SK-N-SH (cell line): Measurements from ENCODE around the gene PPIF. TPM values are rescaled to one million over a fixed set of nuclear protein-coding genes. Genes with fewer than 3 reads are reported as not detected.

ENCODE experiments used
- CTCF ChIA-PET: fragments of 300-600, 350-600 bp; formaldehyde crosslinking; extraction: SDS; loops from one replicate; lab custom pipeline; 2021; lab: Yijun Ruan, JAX
- POLR2A ChIA-PET: fragments of 350-600 bp; sonication (Branson Sonifier 250); formaldehyde crosslinking; extraction: SDS; loops from one replicate; lab custom pipeline; 2020; ENCODE audit warnings: antibody characterized with exemption, inconsistent platforms; lab: Yijun Ruan, JAX
- DNase-seq: peaks from one replicate; pipeline ENCODE4 v3.0.0; 2012
- H2AFZ ChIP-seq: fragments of 200-600 bp; sonication (generic); 2 replicates; pipeline ENCODE4 v1.8.1; 2016; ENCODE audit warnings: antibody characterized with exemption, mild to moderate bottlenecking, low read depth
- H3F3A ChIP-seq: fragments of 200-600 bp; sonication (generic); replicated peaks from 2 replicates; pipeline ENCODE3; 2016; ENCODE audit warnings: antibody characterized with exemption, mild to moderate bottlenecking; ENCODE audit not compliant: insufficient read depth
- H3K27ac ChIP-seq, 2 experiments: fragments of 200-500 bp in 1 of 2; fragments of 200-600 bp in 1 of 2; sonication (Bioruptor generic) in 1 of 2; sonication (generic), shearing (Covaris generic) in 1 of 2; 2 replicates each; pipeline versions ENCODE4 v1.5.1 to v1.6.1; 2014 to 2016; ENCODE audit warnings: low read depth in 2 of 2, inconsistent platforms in 1 of 2, low read length in 1 of 2, mild to moderate bottlenecking in 1 of 2, mixed read lengths in 1 of 2
- H3K27me3 ChIP-seq: fragments of 200-600 bp; sonication (generic), shearing (Covaris generic); 2 replicates; pipeline ENCODE4 v1.6.1; 2016; ENCODE audit warnings: mixed run types; ENCODE audit not compliant: insufficient read depth
- H3K36me3 ChIP-seq, 2 experiments: fragments of 200-500 bp in 1 of 2; fragments of 200-600 bp in 1 of 2; sonication (Bioruptor generic) in 1 of 2; sonication (generic) in 1 of 2; replicated peaks in 1 of 2; 2 replicates each; pipeline versions ENCODE3 to v1.5.1; 2014 to 2016; ENCODE audit warnings: low read length in 1 of 2, mild to moderate bottlenecking in 1 of 2; ENCODE audit not compliant: insufficient read depth in 2 of 2, control insufficient read depth in 1 of 2
- H3K4me1 ChIP-seq, 2 experiments: fragments of 200-500 bp in 1 of 2; fragments of 200-600 bp in 1 of 2; sonication (Bioruptor generic) in 1 of 2; sonication (generic), shearing (Covaris generic) in 1 of 2; 2 replicates each; pipeline versions ENCODE4 v1.5.1 to v1.6.1; 2014 to 2016; ENCODE audit warnings: low read depth in 1 of 2, low read length in 1 of 2, mixed run types in 1 of 2; ENCODE audit not compliant: insufficient read depth in 2 of 2, control insufficient read depth in 1 of 2
- H3K4me2 ChIP-seq: fragments of 200-600 bp; sonication (generic), shearing (Covaris generic); 2 replicates; pipeline ENCODE4 v1.6.1; 2017; ENCODE audit warnings: mixed run types
- H3K4me3 ChIP-seq, 2 experiments: fragments of 200-500 bp in 1 of 2; fragments of 200-600 bp in 1 of 2; sonication (Bioruptor generic) in 1 of 2; sonication (generic), shearing (Covaris generic) in 1 of 2; 2 replicates each; pipeline versions ENCODE4 v1.5.1 to v1.8.1; 2014 to 2016; ENCODE audit warnings: low read depth in 2 of 2, inconsistent platforms in 1 of 2, low read length in 1 of 2, mild to moderate bottlenecking in 1 of 2, mixed read lengths in 1 of 2, moderate library complexity in 1 of 2
- H3K79me2 ChIP-seq: fragments of 200-600 bp; sonication (generic); 2 replicates; pipeline ENCODE4 v1.8.1; 2017; ENCODE audit warnings: mild to moderate bottlenecking; ENCODE audit not compliant: insufficient read depth
- H3K9ac ChIP-seq: fragments of 200-600 bp; sonication (generic); 2 replicates; pipeline ENCODE4 v1.6.1; 2017; ENCODE audit warnings: mixed run types
- H3K9me2 ChIP-seq: fragments of 200-600 bp; sonication (generic); 2 replicates; pipeline ENCODE4 v1.6.1; 2017; ENCODE audit warnings: mixed run types
- H3K9me3 ChIP-seq: fragments of 200-600 bp; sonication (generic); 2 replicates; pipeline ENCODE4 v1.6.1; 2017; ENCODE audit warnings: mixed run types, mild to moderate bottlenecking, moderate library complexity
- H4K20me1 ChIP-seq: fragments of 200-600 bp; sonication (generic); 2 replicates; pipeline ENCODE4 v1.6.1; 2017; ENCODE audit warnings: mild to moderate bottlenecking, mixed run types; ENCODE audit not compliant: insufficient read depth
- EP300 ChIP-seq, 2 experiments: IDR thresholded peaks; 2 replicates each; pipeline versions ENCODE4 v1.4.0 to v1.6.1; 2012; ENCODE audit warnings: borderline replicate concordance in 1 of 2, low read depth in 1 of 2, low read length in 1 of 2
- FOSL2 ChIP-seq: IDR thresholded peaks from 2 replicates; pipeline ENCODE4 v1.4.0; 2012; ENCODE audit warnings: low read depth, mild to moderate bottlenecking, moderate library complexity, borderline replicate concordance
- FOXJ3 ChIP-seq: sonication (generic); formaldehyde crosslinking; IDR thresholded peaks from 2 replicates; pipeline ENCODE4 v1.5.1; 2020; ENCODE audit warnings: mild to moderate bottlenecking, missing genetic modification reagents
- GATA2 ChIP-seq: sonication (generic); formaldehyde crosslinking; IDR thresholded peaks from 2 replicates; pipeline ENCODE4 v1.5.0; 2020; ENCODE audit warnings: mild to moderate bottlenecking, missing genetic modification reagents
- JUND ChIP-seq: IDR thresholded peaks from 2 replicates; pipeline ENCODE4 v1.4.0; 2012
- MAX ChIP-seq: IDR thresholded peaks from 2 replicates; pipeline ENCODE4 v1.4.0; 2012; ENCODE audit warnings: low read depth
- MEF2A ChIP-seq: IDR thresholded peaks from 2 replicates; pipeline ENCODE4 v1.4.0; 2012; ENCODE audit warnings: low read depth, borderline replicate concordance
- NFIC ChIP-seq: IDR thresholded peaks from 2 replicates; pipeline ENCODE4 v1.4.0; 2012; ENCODE audit warnings: borderline replicate concordance
- PBX3 ChIP-seq: IDR thresholded peaks from 2 replicates; pipeline ENCODE4; 2012
- REST ChIP-seq: IDR thresholded peaks from 2 replicates; pipeline ENCODE4 v1.6.1; 2012; ENCODE audit warnings: mild to moderate bottlenecking, low read depth, low read length, moderate library complexity
- RXRA ChIP-seq: IDR thresholded peaks from 2 replicates; pipeline ENCODE4 v1.4.0; 2012; ENCODE audit warnings: low read depth, mild to moderate bottlenecking, borderline replicate concordance
- TCF12 ChIP-seq: IDR thresholded peaks from 2 replicates; pipeline ENCODE4 v1.4.0; 2012
- TEAD4 ChIP-seq: IDR thresholded peaks from 2 replicates; pipeline ENCODE4 v1.4.0; 2012; ENCODE audit warnings: mild to moderate bottlenecking, borderline replicate concordance; ENCODE audit not compliant: insufficient read depth
- USF1 ChIP-seq: IDR thresholded peaks from 2 replicates; pipeline ENCODE4 v1.4.0; 2012; ENCODE audit warnings: low read depth, borderline replicate concordance
- ZBTB33 ChIP-seq: IDR thresholded peaks from 2 replicates; pipeline ENCODE4 v1.4.0; 2012; ENCODE audit warnings: low read depth, borderline replicate concordance
- WGBS: methylation state at CpG from one replicate; pipeline ENCODE4 v1.1.6; 2017; ENCODE audit warnings: low lambda C conversion rate; 5-methylcytosine and 5-hydroxymethylcytosine counted together
- polyA plus RNA-seq, 3 experiments: library from polyadenylated mRNA; depleted of rRNA; stranded (reverse); fragments of >200 nt; gene quantifications; 2 replicates each; pipeline ENCODE4 v1.2.3, GENCODE V29; 2012

The PPIF gene
- polyA plus RNA-seq, 1 of the 3 experiments (the other 2 are of a cell fraction), result 85.9 TPM

- Histone ChIP-seq H3K4me1 (peaks cover 20 to 35% of the 10 kb centered on the region in 2 experiments; a peak in 3 of 4 replicates), H3K79me2 (peaks cover 19% of the 10 kb centered on the region), H3K4me2 (peak overlapping the region; percentile 75), H3K9me2 (no peaks in the 10 kb centered on the region), H3K9ac (peak overlapping the region; percentile 54), H3K36me3 (peaks cover 44 to 80% of the 10 kb centered on the region in 2 experiments), H3K27me3 (no peaks in the 10 kb centered on the region), H2AFZ (no peak overlapping the region), H3K27ac (peak overlapping the region; percentile 60 to 92), H3F3A (peaks cover 42% of the 10 kb centered on the region), H3K4me3 (no peak overlapping the region), H4K20me1 (peaks cover 7% of the 10 kb centered on the region), H3K9me3 (no peaks in the 10 kb centered on the region)
- no peak for DNase-seq
- CTCF ChIA-PET, result interaction anchor here (0.6 kb wide), 1 partner anchor 154 kb away, joined by 3 read pairs; no protein-coding TSS in a partner anchor
- WGBS, result 38% methylated on average over 12 of the region's 13 CpGs
- POLR2A ChIA-PET, result interaction anchor here (0.9 to 1.6 kb wide), 4 partner anchors 9 to 75 kb away, joined by 3 to 6 read pairs (median 4); no protein-coding TSS in a partner anchor
- 0 out of 2 replicates have a peak, but pooled peaks have one; percentile 11 for TF ChIP-seq ZBTB33
- TF ChIP-seq MEF2A, result no peak
- TF ChIP-seq JUND, result peak; percentile 84
- peak; percentile 69 for TF ChIP-seq TCF12
- peak; percentile 88; the same call in 1 of the 2 replicates for TF ChIP-seq FOSL2
- TF ChIP-seq NFIC, result peak; percentile 80
- peak; percentile 89 for TF ChIP-seq PBX3
- peak in 1 of 2 experiments; percentile 47; a peak in 1 of 4 replicates for TF ChIP-seq EP300 (IDR thresholded peaks at IDR 0.05; ENCODE audit: borderline replicate concordance in 1 of 2, low read depth in 1 of 2, low read length in 1 of 2)
- TF ChIP-seq TEAD4, result peak; percentile 90
- TF ChIP-seq MAX, result peak; percentile 76
- no peak for TF ChIP-seq USF1
- TF ChIP-seq GATA2 (CRISPR knock-in tag), result no peak
- TF ChIP-seq REST, result no peak
- TF ChIP-seq FOXJ3 (CRISPR knock-in tag), result no peak
- peak; percentile 97; the same call in 1 of the 2 replicates for TF ChIP-seq RXRA
Observed at GRCh38 chr10:79299397-79300241, 47.6 kb upstream of the PPIF start.
